ENCODE data around the gene WNT2.

- TF ChIP-seq, protein P1, sequence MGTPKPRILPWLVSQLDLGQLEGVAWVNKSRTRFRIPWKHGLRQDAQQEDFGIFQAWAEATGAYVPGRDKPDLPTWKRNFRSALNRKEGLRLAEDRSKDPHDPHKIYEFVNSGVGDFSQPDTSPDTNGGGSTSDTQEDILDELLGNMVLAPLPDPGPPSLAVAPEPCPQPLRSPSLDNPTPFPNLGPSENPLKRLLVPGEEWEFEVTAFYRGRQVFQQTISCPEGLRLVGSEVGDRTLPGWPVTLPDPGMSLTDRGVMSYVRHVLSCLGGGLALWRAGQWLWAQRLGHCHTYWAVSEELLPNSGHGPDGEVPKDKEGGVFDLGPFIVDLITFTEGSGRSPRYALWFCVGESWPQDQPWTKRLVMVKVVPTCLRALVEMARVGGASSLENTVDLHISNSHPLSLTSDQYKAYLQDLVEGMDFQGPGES (IDR thresholded peaks at IDR 0.05) = no peak
- TF ChIP-seq MAX (IDR thresholded peaks at IDR 0.05; ENCODE audit: low read depth, low read length) (no peak), ZNF274 (IDR thresholded peaks at IDR 0.05; ENCODE audit: insufficient read depth, insufficient read length) (no peak), GABPA (IDR thresholded peaks at IDR 0.05; ENCODE audit: low read depth) (no peak), ZSCAN29 (IDR thresholded peaks at IDR 0.05) (no peak), ZNF207 (IDR thresholded peaks at IDR 0.05; ENCODE audit: borderline replicate concordance) (no peak)
- TF ChIP-seq, protein P2, sequence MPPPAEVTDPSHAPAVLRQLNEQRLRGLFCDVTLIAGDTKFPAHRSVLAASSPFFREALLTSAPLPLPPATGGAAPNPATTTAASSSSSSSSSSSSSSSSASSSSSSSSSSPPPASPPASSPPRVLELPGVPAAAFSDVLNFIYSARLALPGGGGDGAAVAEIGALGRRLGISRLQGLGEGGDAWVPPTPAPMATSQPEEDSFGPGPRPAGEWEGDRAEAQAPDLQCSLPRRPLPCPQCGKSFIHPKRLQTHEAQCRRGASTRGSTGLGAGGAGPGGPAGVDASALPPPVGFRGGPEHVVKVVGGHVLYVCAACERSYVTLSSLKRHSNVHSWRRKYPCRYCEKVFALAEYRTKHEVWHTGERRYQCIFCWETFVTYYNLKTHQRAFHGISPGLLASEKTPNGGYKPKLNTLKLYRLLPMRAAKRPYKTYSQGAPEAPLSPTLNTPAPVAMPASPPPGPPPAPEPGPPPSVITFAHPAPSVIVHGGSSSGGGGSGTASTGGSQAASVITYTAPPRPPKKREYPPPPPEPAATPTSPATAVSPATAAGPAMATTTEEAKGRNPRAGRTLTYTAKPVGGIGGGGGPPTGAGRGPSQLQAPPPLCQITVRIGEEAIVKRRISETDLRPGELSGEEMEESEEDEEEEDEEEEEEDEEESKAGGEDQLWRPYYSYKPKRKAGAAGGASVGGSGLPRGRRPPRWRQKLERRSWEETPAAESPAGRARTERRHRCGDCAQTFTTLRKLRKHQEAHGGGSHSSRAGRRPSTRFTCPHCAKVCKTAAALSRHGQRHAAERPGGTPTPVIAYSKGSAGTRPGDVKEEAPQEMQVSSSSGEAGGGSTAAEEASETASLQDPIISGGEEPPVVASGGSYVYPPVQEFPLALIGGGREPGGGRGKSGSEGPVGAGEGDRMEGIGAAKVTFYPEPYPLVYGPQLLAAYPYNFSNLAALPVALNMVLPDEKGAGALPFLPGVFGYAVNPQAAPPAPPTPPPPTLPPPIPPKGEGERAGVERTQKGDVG (CRISPR knock-in tag; IDR thresholded peaks at IDR 0.05) = no peak
- TF ChIP-seq, protein P3, sequence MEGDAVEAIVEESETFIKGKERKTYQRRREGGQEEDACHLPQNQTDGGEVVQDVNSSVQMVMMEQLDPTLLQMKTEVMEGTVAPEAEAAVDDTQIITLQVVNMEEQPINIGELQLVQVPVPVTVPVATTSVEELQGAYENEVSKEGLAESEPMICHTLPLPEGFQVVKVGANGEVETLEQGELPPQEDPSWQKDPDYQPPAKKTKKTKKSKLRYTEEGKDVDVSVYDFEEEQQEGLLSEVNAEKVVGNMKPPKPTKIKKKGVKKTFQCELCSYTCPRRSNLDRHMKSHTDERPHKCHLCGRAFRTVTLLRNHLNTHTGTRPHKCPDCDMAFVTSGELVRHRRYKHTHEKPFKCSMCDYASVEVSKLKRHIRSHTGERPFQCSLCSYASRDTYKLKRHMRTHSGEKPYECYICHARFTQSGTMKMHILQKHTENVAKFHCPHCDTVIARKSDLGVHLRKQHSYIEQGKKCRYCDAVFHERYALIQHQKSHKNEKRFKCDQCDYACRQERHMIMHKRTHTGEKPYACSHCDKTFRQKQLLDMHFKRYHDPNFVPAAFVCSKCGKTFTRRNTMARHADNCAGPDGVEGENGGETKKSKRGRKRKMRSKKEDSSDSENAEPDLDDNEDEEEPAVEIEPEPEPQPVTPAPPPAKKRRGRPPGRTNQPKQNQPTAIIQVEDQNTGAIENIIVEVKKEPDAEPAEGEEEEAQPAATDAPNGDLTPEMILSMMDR (IDR thresholded peaks at IDR 0.05 in 2 of 3, conservative IDR thresholded peaks at IDR 0.05 in 1 of 3; ENCODE audit: control insufficient read depth in 2 of 3, extremely low read depth in 1 of 3, insufficient read depth in 1 of 3, low read depth in 3 of 3, low read length in 3 of 3) = no peak
Measured at GRCh38 chr7:117249696-117250095, 73.2 kb downstream of the WNT2 start.

All from GM12878 (cell line).